Sigmoid colon (tissue), 4 donors: Measurements from ENCODE around the gene CLTA.

Experiments
- EP300 ChIP-seq, 4 donors: sonication (generic); formaldehyde crosslinking; IDR thresholded peaks; one replicate each; pipeline ENCODE4 v1.6.1; 2017; ENCODE audit warnings: antibody characterized with exemption in 4 of 4
- POLR2A ChIP-seq, 2 donors: fragments of 450-650 bp; IDR thresholded peaks; one replicate each; pipeline ENCODE4 v1.6.1; 2016; ENCODE audit warnings: antibody characterized with exemption in 2 of 2, mild to moderate bottlenecking in 2 of 2, moderate library complexity in 2 of 2
- POLR2AphosphoS5 ChIP-seq, 4 donors: sonication (generic); formaldehyde crosslinking; IDR thresholded peaks; one replicate each; pipeline ENCODE4 v1.6.1; 2017; ENCODE audit warnings: antibody characterized with exemption in 4 of 4

- no peak for TF ChIP-seq POLR2AphosphoS5 (IDR thresholded peaks at IDR 0.05)
- TF ChIP-seq EP300 (IDR thresholded peaks at IDR 0.05): no peak
- TF ChIP-seq POLR2A (IDR thresholded peaks at IDR 0.05): no peak
Observed at GRCh38 chr9:36221667-36222066, 30.9 kb downstream of the CLTA start.
